Right renal cortex interstitium (tissue), 3 donors: ENCODE data around the gene BOK. TPM values are rescaled to one million over a fixed set of nuclear protein-coding genes. Genes with fewer than 3 reads are reported as not detected.

Source experiments
- DNase-seq, 3 donors: peaks; one replicate each; pipeline ENCODE4 v3.0.0-alpha.2; 2013; ENCODE audit warnings: low read depth in 3 of 3, low spot score in 2 of 3
- polyA plus RNA-seq, 3 donors: library from polyadenylated mRNA; unstranded; fragments of 120-200 nt; gene quantifications; one replicate each; pipeline ENCODE4 v1.2.1, GENCODE V29; 2013; ENCODE audit not compliant: insufficient read length in 3 of 3

The BOK gene
- polyA plus RNA-seq, 3 donors: 15.9 to 20.4 (median 20.0) TPM

DNA sequence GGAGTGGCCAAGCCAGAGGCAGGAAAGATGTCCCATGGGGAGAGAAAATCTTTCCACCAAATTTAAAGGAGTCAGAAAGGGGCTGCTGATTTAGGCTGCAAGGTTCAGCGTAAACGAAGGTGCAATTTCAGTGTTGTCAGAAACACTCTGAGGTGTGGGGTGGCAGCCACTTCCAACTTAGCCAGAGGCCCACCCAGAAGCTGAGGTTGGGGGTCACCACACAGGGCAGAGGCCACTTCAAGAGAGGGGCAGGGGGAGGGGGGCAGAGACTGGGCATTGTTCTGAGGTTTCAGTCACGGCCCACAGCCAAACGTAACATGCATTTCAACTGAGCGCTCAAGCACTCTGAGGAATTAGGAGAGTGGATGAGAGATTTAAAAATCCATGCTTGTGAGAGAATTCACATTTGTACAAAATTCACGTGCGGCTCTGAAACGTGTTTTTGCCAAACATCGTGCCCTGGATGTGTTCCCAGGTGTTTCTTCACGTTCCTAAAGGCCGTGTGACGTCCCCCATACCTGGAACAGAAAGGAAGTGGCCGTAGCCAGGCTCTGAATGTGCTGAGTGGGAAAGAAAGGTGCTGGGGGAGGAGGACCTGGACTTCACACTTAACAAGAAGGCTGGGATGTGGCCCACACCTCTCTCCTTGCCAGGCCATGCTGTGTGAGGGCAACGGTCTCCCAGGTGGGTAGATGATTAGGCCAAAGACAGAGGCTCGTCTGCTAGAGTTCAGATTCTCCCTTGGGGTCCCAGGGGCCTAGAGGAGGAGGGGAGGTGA is 19.5 kb upstream of the BOK start:
- DNase-seq: no peak

DNA sequence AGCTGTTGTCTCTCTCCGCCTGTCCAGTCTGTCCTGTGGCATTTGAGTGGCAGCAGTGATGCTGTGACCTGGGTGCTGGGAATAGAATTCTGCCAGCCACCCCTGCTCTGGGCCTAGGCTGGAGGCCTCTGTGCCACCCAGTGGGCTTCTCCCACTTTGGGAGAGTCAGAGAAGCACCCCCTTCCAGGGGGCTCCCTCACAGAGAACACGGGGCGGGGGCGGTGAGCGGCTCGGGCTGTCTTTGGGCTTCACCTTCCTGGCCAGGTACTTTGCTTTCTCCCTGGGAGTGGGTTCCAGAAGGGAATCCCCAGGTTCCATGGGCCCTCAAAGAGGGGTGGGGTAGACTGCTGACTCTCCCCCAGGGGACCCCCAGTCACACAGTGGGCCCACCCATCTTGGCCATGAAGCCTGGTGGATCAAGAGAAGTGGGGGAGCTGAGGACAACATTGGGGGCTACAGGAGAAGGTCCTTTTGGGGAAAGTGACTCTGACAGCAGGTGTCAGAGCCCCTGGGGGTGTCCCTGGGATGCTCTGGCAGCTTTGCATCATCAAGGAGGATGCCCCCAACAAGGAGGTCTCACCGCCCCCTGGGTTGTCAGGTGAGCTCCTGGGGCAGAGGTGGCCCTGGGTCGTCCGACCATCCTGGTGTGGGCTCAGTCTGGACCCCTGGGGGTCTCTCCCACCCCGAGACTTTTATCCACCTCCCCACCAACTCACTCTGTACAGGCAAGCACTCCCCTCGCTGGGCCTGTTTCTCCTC is 18.8 kb upstream of the BOK start:
- DNase-seq: no peak

DNA sequence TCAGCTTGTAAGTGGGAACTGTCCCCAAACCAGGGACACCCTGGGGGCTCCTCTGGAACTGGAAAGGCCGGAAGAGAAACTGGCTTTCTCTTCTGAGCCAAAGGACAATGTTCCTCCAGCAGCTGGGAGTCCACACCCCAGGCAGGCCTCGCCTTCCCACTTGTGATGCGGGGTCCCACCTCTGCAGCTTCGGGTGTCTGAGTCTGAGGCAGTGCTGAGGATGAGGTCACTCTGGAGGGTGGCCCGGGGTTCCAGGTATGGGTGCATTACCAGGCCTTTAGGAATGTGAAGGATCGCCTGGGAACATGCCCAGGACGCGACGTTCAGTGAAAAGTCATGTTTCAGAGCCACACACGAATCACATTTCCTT is 18.2 kb upstream of the BOK start:
- DNase-seq: no peak

DNA sequence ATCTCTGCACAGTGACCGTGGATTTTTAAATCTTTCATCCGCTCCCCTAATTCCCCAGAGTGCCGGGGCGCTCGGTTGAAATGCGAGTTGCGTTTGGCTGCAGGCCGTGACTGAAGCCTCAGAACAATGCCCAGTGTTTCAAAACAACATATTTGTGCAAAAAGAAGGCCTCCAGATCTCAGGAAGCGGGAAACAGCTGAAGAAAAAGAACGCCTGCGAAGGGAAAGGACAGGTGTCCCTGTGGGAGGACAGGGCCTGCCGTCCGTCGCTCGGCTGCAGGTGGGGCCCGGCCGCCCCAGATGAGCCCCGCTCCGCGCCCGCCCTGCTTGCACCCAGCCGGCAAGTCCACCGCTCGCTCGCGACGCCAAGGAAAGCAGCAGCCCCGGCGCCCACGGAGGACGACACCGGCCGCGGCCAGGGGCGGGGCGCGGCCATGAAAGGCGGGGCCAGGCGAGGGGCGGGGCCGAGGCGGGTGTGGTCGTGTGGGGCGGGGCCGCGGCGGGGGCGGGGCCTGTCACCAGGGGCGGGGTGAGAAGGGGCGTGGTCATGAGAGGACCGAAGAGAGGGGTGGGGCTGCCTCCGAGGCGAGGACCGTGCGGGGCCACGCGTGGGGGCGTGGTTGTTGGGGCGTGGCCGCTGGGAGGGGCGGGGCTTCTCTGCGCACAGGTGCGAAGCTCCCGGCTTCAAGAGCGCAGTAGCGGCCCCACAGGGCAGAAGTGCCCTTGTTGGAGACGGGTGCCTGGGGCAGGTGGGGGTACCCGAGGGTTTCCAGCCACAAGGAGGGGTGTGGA is 17.6 kb upstream of the BOK start:
- no peak for DNase-seq

DNA sequence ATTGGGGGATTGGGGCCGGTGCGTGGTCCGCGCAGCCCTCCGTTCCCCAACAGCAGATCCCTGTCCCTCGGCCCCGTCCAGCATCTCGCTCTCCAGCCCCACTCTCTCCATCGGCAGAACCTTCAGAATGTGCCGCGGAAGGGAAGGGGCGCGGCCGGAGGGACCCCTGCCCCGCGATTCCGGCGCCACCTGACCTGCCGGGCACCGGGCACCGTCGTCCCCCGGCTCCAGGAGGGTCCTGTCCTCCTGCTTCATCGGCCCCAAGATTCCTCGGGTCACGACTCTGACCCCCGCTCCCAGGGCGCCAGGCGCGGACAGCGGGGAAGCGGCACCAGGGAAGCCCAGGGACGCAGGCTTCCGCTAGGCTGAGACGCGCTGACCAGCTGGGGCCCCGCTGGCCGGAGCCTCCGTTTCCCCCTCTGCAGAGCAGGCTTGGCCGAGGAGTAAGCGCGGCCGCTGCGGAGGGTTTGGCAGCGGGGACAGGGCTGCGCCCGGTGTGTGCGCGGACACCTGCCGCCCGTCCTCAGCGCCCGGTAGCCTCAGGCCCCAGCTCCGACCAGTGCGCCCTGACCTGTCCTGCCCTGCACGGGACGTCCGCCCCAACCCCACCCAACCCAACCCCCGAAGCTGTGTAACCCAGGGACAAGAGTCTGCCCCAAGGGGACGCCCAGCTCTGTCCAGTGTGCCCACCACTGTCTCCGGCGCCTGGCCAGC is 16.8 kb upstream of the BOK start:
- no peak for DNase-seq

DNA sequence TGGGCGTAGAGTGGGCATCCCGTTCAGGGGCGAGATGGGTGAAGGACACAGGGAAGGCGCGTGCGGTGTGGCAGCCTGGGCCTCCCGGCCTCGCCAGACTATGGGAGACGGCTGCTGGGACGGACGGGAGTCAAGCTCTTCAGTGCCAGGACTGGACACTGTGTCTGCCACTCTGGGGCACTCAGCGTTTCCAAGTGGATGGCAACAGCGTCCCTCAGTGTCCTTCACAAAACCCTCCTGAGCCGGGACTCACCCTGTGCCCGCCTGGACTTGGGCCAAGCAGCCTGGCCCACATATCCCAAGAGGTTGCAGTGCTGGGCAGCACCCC is 16.3 kb upstream of the BOK start:
- DNase-seq: no peak

DNA sequence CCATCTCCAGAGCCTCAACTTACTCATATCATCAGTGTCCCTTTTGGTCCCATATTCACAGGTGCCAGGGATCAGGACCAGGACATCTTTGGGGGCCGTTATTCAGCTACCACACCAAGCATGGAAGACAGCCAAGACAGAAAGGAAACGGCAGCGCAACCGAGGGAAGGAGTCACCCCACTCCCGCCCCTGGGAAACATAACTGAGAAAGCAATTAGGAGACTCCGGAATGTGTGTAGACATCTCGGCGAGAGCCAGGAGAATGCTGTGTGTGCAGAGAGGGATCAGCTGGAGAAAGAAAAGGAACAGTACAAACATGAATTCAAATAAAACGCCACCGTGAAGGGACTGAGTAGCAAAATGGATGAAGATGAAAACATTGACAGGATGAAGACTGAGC is 13.4 kb upstream of the BOK start:
- no peak for DNase-seq

DNA sequence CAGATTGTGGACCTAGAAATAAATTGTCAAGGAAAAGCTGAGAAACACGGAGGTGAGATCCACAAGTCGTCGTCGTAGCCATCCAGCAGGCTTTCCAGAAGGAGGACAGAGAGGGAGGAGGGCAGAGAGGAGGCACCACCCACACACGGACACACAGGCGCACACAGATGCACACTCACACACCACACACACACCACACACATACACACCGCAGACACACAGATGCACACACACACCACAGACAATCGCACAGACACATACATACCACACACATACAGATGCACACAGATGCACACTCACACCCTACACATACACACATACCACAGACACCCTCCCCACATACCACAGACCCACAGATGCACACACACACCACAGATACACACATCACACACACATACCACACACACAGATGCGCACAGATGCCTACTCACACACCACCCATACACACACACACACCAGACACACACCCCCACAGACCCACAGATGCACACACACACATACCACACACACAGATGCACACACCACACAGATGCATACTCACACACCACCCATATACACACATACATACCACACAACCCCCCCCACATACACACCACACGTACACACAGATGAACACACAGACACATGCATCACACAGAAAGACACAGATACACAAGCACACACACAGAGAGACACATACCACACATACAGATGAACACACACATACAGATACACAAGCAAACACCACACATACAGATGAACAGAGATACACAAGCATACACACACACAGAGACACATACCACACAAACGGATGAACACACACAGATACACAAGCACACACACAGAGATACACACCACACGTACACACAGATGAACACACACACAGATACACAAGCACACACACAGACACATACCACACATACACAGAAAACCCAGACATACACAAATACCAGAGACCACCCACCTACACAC is 12.7 kb upstream of the BOK start:
- DNase-seq: no peak

DNA sequence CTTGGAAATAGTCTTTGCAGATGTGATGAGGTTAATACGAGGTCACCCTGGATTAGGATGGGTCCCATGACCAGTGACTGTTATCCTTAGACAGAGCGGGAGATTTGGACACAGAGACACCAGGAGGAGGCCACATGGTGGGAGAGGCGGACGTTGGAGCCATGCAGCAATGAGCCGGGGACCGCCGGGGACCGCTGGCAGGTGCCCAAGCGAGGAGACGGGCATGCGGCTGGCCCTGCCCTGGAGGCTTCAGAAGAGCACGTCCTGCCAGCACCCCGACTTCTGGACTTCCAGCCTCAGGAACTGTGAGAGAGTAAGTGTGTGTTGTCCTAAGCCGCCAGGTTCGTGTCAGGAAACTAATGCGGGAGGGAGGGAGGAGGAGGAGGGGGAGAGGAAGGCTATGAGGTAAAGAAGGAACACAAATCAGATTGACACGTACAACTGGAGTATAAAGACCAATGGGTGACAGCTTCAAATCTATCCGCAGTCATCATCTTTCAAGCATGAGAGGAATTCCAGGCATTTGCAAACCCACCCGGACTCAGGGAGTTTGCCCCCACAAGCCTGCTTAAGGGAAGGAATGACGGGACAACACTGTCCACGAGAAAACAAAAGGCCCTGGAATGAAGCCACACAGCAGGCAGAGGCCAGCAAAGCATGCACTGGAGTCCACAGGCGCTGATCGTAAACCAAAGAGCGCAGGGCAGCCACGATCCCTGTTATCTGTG is 11.6 kb upstream of the BOK start:
- no peak for DNase-seq

DNA sequence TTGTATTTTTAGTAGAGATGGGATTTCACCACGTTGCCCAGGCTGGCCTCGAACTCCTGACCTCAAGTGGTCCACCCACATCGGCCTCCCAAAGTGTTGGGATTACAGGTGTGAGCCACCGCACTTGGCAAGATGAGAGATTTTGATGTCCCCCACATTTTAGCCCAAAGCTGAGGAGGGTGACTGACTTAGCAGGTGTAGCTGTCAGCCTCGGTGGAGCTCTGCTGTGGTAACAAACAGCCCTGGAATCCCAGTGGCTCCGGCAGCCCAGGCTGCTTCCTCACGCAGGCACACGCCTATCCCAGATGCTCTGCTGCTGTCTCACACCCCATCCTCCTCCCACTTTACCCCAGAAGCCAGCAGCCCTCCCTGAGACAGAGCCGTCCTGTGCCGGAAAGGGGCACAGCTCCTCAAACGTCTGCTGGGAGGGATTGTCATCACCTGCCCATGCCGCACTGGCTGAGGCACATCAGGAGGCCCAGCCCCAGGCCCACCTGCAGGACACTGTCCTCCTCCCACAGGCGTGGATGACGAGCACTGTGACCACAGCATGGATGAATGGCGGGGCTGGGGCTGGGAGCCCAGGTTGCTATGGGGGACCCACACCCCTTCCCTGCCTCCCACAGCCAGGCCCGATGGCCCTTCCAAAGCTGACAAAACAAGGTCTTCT is 10.6 kb upstream of the BOK start:
- no peak for DNase-seq

DNA sequence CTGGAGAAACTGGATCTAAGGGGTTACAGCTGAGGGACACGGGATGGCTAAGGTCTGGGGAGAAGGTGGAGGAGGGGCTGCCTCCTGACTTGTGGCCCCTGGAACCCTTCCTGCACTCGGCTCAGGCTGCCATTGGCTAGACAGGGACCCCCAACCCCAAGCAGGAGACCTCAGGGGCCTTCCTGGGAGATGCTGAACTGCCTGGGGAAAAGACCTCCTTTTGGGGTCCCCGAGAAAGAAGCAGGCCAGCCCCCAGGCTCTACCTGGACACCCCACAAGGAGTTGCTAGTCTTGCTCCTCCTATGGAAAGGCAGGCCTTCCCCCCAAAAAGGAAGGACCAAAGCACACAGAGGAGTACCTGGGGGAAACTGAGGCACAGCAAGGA is 10.1 kb upstream of the BOK start:
- DNase-seq: no peak

DNA sequence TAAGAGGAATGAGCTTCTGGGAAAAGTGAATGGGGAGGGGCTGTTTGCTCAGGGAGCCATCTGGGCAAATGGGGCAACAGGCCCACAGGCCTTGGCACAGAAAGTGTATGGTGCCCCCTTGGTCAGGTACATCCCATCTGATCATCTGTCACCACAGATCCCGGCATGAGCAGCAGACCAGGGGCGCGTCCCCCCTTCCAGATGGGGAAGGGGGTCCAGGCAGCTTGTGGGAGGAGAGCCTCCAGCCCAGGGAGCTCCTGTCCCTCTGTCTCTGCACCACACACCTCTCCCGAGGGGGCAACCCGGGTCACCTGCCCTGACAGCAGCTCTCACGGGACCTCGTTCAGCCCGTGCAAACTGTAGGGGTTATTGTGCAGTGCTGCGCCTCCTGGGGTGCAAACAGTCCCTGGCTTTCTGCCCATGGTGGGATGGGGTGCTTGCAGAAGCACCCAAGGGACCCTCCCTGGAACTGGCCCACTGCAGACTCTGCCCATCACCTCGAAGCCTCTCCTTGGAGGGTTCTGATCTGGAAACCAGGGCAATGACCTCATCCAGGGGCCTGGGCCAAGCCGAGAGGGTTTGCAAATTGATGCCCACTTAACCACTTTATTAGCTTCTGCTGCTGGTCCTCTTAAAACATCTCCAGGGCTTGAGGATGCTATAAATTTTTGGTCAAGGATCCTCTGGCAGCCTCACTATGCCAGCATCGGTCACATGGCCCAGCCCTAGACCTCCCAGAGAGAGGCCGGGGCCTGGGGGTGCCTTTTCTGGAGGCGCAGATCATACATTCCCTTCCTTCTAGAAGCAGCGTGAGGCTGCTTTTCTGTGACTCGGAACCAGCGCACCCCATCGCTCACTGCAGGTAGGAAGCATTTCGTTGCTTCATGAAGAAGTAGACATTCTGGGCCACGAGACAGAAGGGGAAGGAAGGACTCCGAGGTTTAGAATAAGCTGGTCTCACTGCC is 7.6 kb upstream of the BOK start:
- DNase-seq: no peak

DNA sequence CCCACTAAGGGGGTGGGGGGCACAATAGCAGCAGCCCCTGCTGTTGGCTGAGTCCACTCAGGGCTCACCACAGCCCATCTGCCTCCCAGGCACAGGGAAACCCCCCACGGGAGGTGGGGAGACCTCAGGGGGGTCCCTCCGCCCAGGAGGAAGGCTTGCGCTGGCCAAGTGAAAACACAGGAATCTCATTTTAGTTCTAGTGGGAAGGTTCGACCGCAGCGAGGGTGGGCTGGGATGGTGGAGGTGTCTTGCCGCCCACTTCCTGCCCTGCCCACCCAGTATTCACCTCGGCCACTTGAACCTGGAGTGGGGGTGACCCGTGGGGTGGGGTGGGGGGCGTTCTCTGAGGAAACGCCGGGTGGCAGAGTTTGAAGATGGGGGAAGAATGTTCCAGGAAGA is 6.9 kb upstream of the BOK start:
- no peak for DNase-seq

DNA sequence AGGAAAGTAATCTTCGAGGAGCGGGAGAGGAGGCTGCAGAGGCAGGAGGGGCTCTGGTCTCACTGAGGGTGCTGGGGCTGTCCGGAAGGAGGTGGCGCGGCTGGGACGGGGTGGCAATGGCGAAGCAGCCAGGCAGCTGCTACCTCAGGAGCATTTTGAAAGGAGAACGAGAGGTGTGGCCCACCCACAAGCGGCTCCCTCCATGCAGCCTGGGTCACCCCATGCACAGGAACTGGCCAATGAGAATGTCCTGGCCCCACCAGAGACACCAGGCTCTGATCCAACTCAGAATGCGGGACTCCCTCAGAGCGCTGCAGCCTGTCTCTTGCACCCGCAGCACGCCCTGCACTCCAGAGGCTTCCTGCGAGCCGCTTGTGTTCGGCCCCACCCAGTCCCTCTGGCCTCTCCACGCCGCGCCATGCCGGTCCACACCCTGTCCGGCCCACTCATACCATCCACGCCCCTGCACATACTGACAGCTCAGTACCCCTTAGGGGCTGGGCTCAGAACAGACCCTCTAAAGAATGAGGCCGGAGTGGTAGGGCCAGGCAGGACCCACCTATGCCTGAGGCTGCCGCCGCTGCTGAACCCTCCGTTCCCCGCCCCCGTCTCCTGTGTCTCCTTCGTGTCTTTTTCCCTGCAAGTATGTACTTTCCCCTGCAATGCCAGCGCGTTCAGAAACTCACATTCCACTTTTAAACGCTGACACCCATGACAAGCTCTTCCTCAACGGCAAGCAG is 6.4 kb upstream of the BOK start:
- DNase-seq: no peak

DNA sequence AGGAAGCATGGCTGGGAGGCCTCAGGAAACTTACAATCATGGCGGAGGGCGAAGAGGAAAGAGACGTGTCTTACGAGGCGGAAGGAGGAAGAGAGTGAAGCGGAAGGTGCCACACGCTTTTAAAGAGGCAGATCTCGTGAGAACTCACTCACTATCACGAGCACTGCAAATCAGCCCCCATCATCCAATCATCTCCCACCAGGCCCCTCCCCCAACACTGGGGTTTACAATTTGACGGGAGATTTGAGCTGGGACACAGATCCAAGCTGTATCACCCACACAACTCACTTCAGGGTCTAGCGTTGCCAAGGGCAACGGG is 5.1 kb upstream of the BOK start:
- no peak for DNase-seq

DNA sequence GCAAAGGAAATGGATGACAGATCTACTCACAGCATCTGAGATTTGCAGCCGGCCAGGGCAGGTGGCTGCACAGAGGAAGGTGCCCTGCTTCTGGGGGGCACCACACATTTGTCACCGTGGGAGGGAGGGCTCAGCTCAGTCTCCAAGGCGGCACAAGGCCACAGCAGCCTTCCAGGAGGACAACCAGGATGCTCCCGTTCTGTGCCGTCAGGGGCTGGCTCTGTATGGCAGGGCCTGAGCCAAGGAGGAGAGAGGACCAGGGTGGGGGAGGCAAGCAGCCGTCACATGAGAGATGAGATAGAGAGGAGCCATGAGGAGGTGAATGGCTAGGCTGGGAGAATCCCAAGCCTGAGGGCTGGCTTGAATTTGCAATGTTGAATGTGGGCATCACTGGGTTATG is 4.6 kb upstream of the BOK start:
- no peak for DNase-seq
